Superior temporal gyrus (tissue), 1 donor: ENCODE results near the gene TEX35.
"Not testable (repeated sequence)": the region's sequence is repeated elsewhere in the genome, so short reads cannot be mapped to it uniquely, and the experiment has no call there.

ENCODE experiments used
- DNase-seq: peaks from one replicate; pipeline ENCODE4 v3.0.0-alpha.2; 2016; ENCODE audit errors: extremely low spot score

The TEX35 gene

DNA sequence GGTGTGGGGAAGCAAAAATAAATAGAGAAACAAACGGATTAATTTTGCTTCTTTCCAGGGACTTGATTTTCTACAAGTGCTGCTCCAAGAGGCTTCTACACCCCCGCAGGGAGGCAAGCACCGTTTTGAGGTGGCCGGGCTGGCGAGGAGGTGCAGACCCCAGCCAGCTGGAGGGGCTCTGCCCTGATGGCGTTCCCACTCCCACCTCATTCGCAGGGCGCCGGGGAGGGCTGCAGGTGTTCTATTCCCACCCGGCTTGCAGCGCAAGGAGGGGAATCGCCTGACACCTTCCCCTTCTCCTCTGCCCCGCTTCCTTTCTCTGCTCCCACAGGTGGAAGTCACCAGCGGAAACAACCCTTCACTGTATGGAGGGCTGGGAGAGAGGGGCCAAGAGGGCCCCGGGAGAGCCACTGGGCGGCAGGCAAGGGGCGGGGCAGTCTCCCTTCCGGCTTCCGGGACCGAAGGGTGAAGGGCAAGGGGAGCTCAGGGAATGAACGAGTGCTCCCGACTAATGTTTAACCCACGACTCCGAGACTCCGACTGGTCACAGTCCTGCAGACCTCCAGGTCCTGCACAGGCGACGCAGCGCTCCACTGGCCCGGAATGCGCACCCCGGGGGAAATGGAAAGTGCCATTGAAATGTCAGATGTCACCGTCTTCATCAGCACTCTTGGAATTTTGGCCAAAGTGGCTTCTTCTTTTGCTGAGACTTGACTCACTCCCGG, 29.1 kb downstream of the TEX35 start:
- DNase-seq = peak; percentile 15

DNA sequence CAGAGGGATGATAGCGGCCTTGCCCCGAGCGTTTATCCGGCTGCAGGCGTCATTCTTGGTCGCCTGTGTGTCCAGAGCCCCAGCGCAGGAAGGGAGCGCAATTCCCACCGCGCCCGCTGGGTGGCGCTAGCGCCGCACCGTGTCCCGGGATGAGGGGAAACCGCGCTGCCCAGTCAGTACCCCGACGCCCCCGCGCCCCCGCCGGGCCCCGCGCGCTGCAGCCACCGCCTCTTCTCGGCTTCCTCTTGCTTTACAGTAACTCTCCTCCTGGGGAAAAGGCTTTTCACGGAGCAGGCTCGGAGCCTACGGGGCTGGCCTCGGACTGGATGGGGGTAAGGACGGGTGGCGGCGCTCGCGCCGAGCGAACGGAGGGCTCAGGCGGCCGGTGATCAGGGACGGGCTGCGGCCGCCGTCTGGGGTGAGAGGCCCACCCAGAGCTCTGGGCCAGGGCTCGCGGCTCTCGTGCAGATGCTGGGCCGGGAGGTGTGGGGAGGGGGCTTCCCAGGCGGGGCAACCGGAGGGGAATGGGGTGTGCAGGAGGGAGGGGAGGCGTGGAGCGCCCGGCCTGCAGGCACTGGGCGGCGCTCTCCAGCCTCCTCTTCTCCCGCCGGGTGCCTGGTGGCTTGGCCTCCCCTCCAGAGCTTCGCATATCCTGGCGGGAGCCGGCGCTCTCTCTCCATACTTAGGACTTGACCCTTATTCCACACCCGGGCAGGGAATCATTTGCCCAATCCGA, 29.8 kb downstream of the TEX35 start:
- peak; percentile 87 for DNase-seq

DNA sequence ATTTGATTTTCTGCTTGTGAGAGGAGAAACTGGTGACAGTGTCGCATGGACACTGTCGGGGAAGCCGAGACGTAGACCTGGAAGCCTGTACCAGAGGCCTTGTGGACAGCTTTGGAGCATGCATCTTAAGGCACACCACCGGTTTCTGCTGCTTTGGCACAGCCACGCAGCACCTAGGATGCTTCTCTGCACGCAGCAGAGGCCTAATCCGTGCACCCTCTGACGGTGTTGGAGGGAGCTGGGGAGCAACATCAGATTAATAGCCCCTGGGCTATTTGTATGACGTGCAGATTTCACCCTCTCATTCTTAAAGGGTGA, 30.3 kb downstream of the TEX35 start:
- DNase-seq = peak; percentile 52

DNA sequence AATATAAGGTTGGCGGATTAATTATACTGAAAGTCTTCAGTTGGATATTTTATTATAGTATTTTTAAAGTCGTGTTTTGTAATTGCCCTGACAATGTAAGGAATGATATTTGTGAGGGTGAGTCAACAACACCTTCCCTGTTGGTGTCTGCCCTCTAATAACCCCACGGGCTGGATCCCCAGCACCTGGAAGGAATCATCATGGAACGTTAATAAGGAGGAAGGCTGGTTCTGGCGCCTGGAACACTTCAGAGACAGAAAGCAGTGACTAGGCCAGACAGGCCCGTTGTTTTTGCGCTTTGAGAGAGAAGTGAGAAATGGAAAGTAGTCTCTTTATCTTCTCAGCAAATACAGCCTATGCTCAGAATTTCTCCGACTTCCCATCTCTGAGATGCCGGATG, 31.6 kb downstream of the TEX35 start:
- DNase-seq = no peak

DNA sequence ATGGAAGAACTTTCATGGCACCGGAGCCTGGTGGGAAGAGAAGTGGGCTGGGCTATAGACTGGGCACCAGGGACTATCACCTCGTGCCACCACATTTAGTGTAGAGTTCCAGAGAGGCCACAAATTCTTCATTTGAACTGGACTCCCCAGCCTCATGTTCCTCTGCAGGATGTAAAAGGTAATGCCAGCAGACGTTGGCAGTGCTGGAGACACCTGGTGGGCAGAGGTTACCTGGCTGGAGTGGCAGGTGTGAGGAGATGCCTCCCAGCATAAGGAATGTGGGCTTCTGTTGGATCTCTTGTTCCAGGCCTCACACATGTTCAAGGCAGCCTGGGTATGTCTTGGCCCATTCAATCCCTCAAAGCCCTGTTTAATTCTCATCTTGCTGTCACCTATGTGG, 35.2 kb downstream of the TEX35 start:
- no peak for DNase-seq

DNA sequence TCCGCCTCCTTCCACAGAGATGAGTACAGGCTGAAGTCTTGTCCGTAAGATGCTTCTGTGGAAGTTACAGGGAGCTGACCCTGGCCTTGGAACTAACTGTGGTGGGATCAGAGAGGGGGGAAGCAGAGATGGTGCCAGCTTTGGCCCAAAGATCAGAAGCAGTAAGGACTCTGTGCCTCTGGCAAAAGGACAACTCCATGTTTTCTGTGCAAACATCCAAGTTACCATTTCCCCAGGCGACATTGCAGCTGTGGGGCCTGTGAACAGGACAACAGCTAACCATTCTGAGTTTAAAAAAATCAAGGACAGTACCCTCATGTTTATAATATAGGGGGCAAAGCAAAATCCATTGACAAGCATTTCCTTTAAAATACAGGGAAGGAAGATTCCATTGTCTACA, 38.4 kb downstream of the TEX35 start:
- no peak for DNase-seq

DNA sequence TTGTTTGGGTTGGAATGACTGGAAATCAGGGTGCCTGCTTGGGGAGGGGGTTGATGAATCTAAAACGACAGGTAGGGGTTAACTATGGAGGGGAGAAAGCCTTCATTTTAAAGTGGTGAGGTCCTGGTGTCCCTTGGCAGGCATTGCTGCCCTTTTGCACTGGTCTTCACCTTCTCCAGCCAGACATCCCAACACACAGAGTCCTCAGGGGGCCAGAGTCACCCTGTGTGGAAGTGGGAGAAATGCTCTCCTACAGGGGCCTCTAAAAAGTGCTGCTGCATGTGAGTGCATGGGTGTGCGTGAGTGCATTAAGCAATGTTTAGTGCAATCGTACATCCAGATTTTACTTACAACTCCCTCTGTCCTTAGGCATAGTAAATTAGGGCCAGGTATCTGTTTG, 39.0 kb downstream of the TEX35 start:
- DNase-seq = no peak

DNA sequence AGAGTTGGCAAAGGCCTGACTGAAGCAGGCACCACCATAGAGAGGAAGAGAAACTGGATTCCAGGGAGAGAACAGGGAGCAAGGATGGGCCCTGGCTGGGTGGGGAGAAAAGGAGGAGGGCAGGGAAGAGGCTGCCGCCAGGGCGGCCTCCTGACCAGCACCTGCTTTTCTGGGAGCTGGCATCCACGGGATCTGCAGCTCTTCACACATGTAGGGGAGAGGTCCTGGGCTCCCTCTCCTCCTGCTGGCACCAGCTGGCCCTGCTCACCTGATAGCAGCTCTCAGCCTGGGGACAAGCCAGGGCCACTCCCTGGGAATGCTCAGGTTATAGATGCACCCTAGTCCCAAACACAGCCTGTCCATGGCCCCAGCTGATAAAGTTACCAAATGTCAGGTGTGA, 39.9 kb downstream of the TEX35 start:
- no peak for DNase-seq

DNA sequence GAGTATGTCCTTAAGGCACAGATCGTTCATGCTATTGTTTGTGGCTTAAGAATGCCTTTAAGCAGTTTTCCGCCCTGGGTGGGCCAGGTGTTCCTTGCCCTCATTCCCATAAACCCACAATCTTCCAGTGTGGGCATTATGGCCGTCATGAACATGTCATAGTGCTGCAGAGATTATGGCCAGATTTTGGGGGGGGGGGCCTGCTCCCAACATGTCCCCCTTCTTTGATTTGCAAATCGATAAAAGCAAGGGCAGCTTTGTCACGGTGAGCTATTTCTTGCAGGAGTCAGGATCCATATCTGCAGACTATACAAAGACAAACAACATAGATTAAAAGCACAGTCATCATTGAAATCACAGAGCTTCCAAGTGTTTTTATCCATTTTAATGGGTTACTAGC, 41.4 kb downstream of the TEX35 start:
- DNase-seq = not testable (repeated sequence)

DNA sequence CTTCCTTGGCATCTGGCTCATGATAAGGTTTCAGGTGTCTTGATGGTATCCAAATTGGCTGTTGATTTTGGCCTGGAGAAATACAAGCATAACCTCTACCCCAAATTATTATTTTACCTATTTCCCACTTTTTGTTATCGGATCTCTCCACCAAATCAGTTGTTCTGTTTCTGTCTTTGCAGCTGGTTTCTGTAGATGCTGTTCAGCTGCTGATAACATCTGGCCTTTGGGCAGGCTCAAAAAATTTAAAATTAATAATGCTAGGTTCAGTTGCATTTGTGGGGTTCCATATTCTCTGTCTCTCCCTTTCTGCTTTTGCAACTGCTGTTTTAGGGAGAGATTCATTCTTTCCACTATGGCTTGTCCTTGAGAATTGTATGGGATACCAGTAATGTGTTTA, 42.7 kb downstream of the TEX35 start:
- not testable (repeated sequence) for DNase-seq

DNA sequence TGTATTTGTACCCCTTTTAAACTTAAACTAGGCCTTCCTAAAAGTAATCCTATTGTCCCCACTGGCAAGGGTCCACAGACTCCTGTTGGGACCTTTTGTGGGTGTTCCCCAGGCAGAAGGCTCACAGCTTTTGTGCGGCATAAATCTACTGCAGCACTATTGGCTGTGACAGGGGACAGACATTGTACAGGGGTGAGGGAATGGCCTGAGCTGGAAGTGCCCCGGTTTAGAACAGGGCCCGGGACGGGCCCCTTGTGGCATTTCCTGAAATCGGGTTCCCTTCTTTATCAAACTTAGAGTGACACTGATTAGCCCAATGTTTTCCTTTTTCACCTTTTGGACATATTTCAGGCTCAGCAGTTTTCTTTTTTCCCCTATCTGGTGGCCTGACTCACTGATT, 45.9 kb downstream of the TEX35 start:
- not testable (repeated sequence) for DNase-seq

DNA sequence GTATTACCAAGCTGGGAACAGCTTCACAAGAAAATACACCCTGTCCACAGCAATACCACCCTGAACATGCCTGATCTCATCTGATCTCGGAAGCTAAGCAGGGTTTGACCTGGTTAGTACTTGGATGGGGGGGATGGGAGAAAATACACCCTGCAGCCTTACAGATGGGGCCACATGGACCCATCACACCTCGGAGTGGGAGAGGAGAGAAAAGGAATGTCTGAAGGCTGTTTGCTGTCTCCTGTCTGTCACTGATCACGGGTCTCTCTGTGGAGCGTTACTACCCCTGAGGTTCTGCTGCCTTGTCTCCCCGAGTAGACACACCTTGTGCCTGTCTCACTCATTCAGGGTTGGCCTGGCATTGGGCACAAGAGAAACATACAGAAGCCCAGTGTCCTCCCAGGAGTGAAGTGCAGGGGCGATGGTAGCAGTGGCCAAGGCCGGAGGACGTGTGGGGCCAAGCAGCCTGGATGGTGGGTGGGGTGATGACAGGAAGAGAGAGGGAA, 48.0 kb downstream of the TEX35 start:
- DNase-seq = no peak

DNA sequence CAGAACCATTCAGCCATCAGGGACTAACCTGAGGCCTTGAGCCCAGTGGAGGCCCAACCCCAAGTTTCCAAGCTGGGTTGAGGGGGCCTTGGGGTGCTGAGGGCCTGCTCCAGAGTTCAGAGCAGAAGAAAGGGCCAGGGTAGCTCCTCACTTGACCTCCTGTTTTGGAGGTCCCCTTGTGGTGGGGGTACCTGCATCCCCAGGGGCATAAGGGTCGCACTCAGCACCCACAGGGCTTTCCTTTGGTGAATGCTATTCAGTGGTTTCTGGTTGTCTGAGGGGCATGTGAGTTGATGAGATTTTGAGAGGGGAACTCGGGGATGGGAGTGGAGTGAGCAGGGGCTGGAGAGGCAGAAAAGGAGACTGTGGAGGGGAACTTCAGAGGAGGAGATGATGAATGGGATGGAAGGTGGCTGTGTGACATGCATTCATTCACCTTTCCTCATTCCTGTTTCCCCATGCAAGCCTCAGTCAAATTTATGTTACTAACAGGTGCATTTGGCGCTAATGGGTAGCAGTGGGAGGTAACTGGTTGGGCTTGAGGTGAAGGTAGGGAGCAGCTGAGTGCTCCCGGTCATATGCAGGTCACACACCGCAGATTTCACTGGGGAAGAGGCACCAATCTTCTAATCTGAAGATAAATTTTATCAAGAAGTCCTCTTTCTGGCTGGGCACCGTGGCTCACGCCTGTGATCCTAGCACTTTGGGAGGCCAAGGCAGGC, 50.4 kb downstream of the TEX35 start:
- no peak for DNase-seq

DNA sequence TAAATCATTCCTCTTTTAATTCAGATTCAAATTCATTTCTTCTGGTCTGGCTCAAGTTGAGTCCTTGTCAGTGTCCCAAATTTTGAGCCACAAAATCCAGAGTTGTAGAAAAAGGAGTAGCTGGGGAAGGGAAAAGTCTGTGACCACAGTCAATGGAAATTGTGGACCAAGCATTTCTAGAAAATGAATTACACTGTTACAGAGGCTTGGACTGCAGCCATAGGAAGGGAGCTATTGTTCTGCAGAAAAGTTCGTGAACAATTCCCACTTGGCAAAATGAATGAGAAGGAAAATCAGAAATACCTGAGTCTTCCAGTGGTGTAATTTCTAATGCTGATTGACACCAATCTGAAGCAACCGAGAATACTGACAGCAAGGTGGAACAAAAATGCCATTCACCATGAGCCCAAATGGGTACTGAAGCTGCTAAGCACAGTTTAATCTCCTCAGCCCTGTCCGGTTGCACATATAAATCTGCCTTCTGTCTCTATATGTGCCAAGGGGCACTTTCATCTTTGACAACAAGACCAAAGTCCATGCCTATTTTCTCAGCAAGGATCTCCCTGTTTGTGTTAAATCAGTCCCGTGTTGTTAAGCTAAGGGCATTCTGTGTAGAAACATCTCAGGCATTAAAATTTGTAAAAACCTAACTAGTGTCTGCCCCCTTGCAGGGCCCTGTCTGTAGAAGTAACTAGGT, 51.3 kb downstream of the TEX35 start:
- DNase-seq = no peak

DNA sequence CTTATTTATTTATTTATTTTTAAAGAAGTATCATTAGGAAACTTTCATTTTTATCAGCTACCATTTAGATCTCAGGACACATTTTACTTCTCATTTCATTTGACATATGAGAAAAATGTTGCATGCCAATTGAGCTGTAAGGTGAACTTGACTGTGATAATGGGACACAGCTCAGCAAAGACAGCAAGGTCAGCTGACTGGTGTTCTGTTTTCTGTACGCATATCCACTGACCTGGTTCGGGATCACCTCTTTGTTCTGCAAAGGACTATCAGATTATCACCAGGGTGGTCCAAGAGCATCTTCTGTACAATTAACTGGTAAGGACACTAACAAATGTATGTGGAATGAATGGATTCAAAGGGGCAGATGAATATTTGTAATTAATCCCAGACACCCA, 51.9 kb downstream of the TEX35 start:
- no peak for DNase-seq

DNA sequence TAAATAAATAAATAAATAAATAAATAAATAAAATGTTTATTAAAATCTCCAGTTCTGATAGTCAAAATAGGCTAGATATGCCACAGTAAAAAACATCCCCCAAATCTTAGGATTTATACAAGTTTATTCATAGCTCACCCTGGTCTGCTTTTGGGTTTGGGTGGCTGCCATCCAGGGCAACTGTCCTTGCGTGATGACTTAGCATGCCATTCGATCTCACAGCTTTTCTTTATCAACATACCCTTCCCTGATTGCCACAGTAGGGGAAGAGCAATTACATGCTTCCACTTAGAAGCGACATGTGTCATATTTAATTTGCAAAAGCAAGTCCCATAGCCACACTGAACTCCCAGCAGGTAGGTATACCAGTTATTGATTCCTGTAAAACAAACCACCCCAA, 52.7 kb downstream of the TEX35 start:
- DNase-seq = no peak

DNA sequence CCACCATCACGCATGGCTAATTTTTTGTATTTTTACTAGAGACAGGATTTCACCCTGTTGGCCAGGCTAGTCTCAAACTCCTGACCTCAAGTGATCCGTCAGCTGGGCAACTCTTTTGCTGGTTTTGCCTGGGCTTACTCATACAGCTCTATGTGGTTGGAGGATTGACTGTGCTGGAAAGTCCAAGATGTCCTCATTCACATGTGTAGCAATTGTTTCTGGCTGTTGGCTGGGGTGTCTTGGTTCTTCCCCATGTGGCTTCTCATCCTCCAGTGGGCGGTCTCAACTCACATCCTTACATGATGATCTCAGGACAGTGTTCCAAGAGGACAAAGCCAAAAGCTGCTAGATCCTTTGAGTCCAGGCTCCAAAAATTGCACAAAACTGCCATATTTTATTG, 53.3 kb downstream of the TEX35 start:
- no peak for DNase-seq

DNA sequence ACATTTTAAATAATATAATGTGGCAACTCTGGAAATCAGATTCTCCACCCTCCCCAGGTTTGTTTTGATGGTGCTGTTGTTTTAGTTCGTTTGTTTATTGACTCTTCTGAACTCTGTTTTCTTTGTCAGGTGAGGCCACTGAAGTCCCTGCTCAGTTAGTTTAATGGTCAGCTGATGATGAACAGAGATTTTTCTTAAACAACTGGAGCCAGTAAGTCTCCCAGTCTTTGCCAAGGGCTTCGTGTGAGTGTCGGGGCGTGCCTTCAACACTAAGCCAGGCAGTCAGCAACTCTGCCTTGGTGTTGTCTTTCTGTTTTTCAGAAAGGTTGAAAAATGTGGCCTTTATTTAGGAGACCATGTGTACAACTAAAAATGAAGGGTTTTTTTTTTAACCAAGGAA, 58.9 kb downstream of the TEX35 start:
- DNase-seq = no peak
